ENCODE data around the gene CDH19.

GRCh38 chr18:66640431-66640830 lies 36.5 kb upstream of the CDH19 start:
- TF ChIP-seq CTCF (IDR thresholded peaks at IDR 0.05; ENCODE audit: low read depth, low read length) (no peak), POLR2A (IDR thresholded peaks at IDR 0.05; ENCODE audit: extremely low read depth, insufficient read length) (no peak)

Data from NB4 (cell line).